ENCODE data around the gene H2BK1. TPM values are rescaled to one million over a fixed set of nuclear protein-coding genes. Genes with fewer than 3 reads are reported as not detected.

Gene H2BK1
- total RNA-seq, 1 donor from 2014 or later = not detected

Other genes starting within 250 kb of the H2BK1 start
- 25.3 TPM for gene KCNH2, start 232.2 kb downstream of the H2BK1 start, total RNA-seq (ENCODE audit: insufficient read depth, low replicate concordance)
- gene NOS3, start 219.5 kb downstream of the H2BK1 start, total RNA-seq (ENCODE audit: insufficient read depth, low replicate concordance) = 4.6 TPM
- gene ATG9B, start 186.0 kb downstream of the H2BK1 start, total RNA-seq (ENCODE audit: insufficient read depth, low replicate concordance) = 2.6 TPM
- gene ABCB8, start 182.0 kb downstream of the H2BK1 start, total RNA-seq (ENCODE audit: insufficient read depth, low replicate concordance) = 27.7 TPM
- 2.2 TPM for gene ASIC3, start 162.0 kb downstream of the H2BK1 start, total RNA-seq (ENCODE audit: insufficient read depth, low replicate concordance)
- 5.5 TPM for gene CDK5, start 152.6 kb downstream of the H2BK1 start, total RNA-seq (ENCODE audit: insufficient read depth, low replicate concordance)
- 52.0 TPM for gene SLC4A2, start 150.9 kb downstream of the H2BK1 start, total RNA-seq (ENCODE audit: insufficient read depth, low replicate concordance)
- 63.1 TPM for gene FASTK, start 129.7 kb downstream of the H2BK1 start, total RNA-seq (ENCODE audit: insufficient read depth, low replicate concordance)
- 26.0 TPM for gene TMUB1, start 127.0 kb downstream of the H2BK1 start, total RNA-seq (ENCODE audit: insufficient read depth, low replicate concordance)
- 66.0 TPM for gene AGAP3, start 124.0 kb downstream of the H2BK1 start, total RNA-seq (ENCODE audit: insufficient read depth, low replicate concordance)
- not detected for gene GBX1, start 42.8 kb downstream of the H2BK1 start, total RNA-seq (ENCODE audit: insufficient read depth, low replicate concordance)
- gene ASB10, start 23.2 kb downstream of the H2BK1 start, total RNA-seq (ENCODE audit: insufficient read depth, low replicate concordance) = not detected
- gene ABCF2, start 16.7 kb upstream of the H2BK1 start, total RNA-seq (ENCODE audit: insufficient read depth, low replicate concordance) = 12.8 TPM
- 33.5 TPM for gene CHPF2, start 22.0 kb upstream of the H2BK1 start, total RNA-seq (ENCODE audit: insufficient read depth, low replicate concordance)
- 59.0 TPM for gene SMARCD3, start 38.2 kb upstream of the H2BK1 start, total RNA-seq (ENCODE audit: insufficient read depth, low replicate concordance)
- gene NUB1, start 131.3 kb upstream of the H2BK1 start, total RNA-seq (ENCODE audit: insufficient read depth, low replicate concordance) = 56.8 TPM
- gene WDR86, start 199.6 kb upstream of the H2BK1 start, total RNA-seq (ENCODE audit: insufficient read depth, low replicate concordance) = 34.7 TPM
- gene CRYGN, start 229.7 kb upstream of the H2BK1 start, total RNA-seq (ENCODE audit: insufficient read depth, low replicate concordance) = not detected